HG03196 (cell line): ENCODE data around the gene C1orf146.
"Not testable (repeated sequence)": the region's sequence is repeated elsewhere in the genome, so short reads cannot be mapped to it uniquely, and the experiment has no call there.

Experiments
- ATAC-seq: cut with Tn5 transposase; IDR thresholded peaks from one replicate; pipeline ENCODE4 v1.9.1; 2021; ENCODE audit not compliant: unreplicated experiment

The C1orf146 gene

DNA sequence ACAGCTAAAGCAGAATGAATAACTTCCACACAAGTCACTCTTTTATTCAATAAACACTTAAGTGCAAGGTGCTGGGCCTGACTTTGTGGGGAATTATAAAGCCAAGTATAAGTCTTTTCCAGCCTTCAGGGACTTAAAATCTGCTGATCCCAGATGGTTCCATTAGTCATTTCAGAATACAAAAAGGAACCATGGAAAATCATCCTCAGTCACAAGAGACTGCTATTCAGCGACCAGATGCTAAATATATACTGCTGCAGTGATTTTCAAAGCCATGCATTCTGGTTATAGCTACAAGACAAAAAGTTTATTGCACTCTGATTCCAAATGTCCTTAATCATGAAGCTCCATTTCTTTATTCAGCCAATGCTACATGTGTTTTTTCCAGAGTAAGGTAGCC is 55.3 kb downstream of the C1orf146 start:
- ATAC-seq = no peak

DNA sequence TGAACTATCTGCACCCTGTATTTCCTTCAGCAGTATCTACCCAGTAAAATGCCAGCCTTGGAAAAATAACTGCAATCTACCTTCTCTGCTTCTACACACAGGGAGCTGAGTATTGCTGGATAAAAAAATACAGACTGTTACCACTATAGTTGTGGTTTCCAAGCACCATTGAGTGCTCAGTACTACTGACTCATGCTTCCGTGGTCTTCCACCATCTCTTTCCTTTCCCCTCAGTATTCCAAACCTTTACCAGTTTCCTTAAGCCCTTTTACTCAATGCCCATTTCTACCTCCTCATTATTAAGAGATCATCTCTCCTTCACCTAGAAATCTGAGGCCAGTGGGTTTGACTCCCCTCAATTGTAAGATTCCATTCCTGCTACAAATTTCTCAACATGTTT is 57.2 kb downstream of the C1orf146 start:
- ATAC-seq = no peak

DNA sequence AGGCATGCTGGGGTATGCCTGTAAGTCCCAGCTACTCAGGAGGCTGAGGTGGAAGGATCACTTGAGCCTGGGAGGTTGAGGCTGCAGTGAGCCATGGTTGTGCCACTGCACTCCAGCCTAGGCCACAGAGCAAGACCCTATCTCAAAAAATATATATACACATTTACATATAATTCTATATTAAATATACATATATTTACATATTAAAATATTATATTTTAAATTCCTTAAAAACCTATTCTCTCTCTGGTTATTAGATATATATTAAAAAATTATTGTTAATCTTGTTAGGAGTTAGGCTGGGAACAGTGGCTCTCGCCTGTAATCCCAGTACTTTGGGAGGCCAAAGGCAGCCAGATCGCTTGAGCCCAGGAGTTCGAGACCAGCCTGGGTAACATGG is 58.4 kb downstream of the C1orf146 start:
- no peak for ATAC-seq

DNA sequence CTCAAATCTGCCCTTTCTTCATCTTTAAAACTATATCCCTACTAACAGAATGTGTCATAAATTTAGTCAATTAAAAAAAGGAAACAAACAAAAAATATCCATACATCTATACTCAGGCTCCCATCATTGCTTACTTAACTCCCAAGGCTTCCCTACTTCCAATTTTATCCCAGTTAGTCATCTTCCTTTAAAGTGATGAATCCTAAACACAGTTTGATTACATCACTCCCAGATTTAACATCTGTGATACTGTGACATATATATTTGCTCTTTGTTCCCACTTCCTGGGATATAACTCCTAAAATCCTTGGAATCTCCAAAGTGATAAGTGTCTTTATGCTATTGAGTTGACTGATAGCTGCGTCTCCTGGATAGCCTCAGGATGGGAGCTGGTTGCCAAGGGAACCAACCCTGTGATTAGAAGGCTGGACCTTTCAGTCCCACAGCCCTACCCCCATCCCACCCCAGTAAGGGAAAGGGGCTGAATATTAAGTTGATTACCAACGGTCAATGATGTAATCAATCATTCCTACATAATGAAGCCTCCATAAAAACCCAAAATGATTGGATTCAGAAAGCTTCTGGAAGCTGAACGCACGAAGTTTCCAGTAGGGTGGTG is 59.5 kb downstream of the C1orf146 start:
- ATAC-seq = no peak

DNA sequence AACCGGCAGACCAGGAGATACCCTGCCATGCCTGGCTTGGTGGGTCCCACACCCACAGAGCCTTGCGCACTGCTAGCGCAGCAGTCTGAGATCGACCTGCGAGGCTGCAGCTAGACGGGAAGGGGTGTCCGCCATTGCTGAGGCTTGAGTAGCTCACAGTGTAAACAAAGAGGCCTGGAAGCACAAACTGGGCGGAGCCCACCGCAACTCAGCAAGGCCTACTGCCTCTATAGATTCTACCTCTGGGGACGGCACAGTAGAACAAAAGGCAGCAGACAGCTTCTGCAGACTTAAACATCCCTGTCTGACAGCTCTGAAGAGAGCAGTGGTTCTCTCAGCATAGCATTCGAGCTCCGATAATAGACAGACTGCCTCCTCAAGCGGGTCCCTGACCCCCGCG is 62.1 kb downstream of the C1orf146 start:
- not testable (repeated sequence) for ATAC-seq

DNA sequence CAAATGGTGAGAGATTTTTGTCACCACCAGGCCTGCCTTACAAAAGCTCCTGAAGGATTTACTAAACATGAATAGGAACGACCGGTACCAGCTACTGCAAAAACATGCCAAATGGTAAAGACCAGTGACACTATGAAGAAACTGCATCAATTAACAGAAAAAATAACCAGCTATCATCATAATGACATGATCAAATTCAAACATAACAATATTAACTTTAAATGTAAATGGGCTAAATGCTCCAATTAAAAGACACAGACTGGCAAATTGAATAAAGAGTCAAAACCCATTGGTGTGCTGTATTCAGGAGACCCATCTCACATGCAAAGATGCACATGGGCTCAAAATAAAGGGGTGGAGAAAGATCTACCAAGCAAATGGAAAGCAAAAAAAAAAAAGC is 63.7 kb downstream of the C1orf146 start:
- not testable (repeated sequence) for ATAC-seq

DNA sequence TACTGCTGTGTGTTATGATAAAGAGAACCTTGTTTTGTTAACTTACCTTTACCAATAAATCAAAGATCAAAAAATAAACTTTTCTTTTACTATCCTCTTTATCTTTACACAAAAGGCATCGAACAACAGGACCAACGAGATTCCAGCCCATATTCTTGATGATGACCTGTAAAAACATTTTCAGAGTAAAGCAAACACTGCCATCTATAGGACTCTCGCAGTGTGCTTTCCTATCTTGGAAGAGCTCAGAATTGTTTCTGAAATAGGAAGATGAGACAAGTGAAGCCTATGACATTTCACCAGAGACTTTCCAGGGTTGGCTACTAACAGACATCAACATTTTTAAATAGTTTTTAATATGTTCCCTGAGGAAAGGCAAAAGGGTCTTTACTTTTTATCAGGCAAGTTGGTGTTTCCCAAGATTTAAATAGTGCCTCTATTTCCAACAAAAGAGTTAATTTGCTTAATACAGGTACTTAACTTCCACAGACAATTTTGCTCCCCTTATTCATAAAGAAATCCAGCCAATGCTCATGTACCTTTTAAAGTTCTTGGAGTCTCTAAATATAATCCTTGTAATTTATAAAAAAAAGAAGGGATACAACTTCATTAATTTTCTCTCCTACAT is 73.8 kb downstream of the C1orf146 start:
- no peak for ATAC-seq
